ENCODE results near the gene ANKLE2.

Gene ANKLE2

GRCh38 chr12:132773077-132773955 is 11.7 kb upstream of the ANKLE2 start:
- no peak for DNase-seq (ENCODE audit: low read depth)
- TF ChIP-seq CTCF (IDR thresholded peaks at IDR 0.05; ENCODE audit: low read depth, low read length, missing control alignments), result no peak
- no peak overlapping the region for H3K4me3 ChIP-seq (ENCODE audit: low read depth, low read length)

GRCh38 chr12:132772606-132773005 is 11.0 kb upstream of the ANKLE2 start:
- TF ChIP-seq CTCF (IDR thresholded peaks at IDR 0.05; ENCODE audit: low read depth, low read length, missing control alignments), result no peak
- DNase-seq (ENCODE audit: low read depth), result no peak
- H3K4me3 ChIP-seq (ENCODE audit: low read depth, low read length), result no peak overlapping the region

DNA sequence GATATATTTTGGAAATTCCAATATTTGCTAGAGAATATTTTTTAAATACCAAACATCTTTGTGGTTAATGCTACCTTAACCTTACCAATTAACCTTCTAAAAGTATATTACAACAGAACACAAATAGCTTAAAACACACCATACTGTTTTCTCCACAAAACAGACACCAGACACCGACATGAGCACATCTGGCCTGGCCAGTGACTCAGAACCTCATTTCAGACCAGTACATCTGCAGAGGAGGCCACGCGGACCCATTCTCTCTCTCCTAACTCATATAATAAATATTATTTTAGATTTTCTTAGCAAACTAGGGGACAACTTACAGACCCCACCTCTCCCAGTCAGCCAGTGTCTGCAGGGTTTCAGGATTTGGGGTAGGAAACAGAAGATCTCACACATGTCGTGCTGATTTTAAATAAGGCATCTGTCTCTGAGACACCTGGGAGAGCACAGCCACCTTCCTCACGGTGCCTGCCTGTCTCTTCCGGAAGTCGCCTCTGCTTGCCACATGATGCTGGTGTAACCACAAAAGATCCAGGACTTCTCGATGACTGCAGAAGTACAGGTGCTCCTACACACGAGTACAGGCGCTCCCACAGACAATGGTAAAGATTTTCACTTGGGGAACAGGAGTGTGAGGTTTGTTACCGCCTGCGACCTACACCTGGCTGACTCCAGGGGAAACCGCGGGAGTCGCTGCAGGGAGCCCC is 9.7 kb upstream of the ANKLE2 start:
- H3K4me3 ChIP-seq (ENCODE audit: low read depth, low read length), result no peak overlapping the region
- no peak for TF ChIP-seq CTCF (IDR thresholded peaks at IDR 0.05; ENCODE audit: low read depth, low read length, missing control alignments)
- peak; percentile 73 for DNase-seq (ENCODE audit: low read depth)

GRCh38 chr12:132766380-132767085 is 4.9 kb upstream of the ANKLE2 start:
- no peak for DNase-seq (ENCODE audit: low read depth)
- no peak for TF ChIP-seq CTCF (IDR thresholded peaks at IDR 0.05; ENCODE audit: low read depth, low read length, missing control alignments)
- no peak overlapping the region for H3K4me3 ChIP-seq (ENCODE audit: low read depth, low read length)

- no peak for TF ChIP-seq CTCF (IDR thresholded peaks at IDR 0.05; ENCODE audit: low read depth, low read length, missing control alignments)
- no peak overlapping the region for H3K4me3 ChIP-seq (ENCODE audit: low read depth, low read length)
- DNase-seq (ENCODE audit: low read depth), result no peak
Observed at GRCh38 chr12:132765361-132765760, 3.7 kb upstream of the ANKLE2 start.

GRCh38 chr12:132764231-132764630 is 2.6 kb upstream of the ANKLE2 start:
- TF ChIP-seq CTCF (IDR thresholded peaks at IDR 0.05; ENCODE audit: low read depth, low read length, missing control alignments), result no peak
- DNase-seq (ENCODE audit: low read depth), result no peak
- no peak overlapping the region for H3K4me3 ChIP-seq (ENCODE audit: low read depth, low read length)

Data from GM12864 (cell line).